CD14-positive monocyte (primary cell): ENCODE measurements around the gene BACH2. TPM values are rescaled to one million over a fixed set of nuclear protein-coding genes. Genes with fewer than 3 reads are reported as not detected.
"Not testable (repeated sequence)": the region's sequence is repeated elsewhere in the genome, so short reads cannot be mapped to it uniquely, and the experiment has no call there.

Experiments used
- DNase-seq, 3 donors: peaks; one replicate each; pipeline ENCODE4 v3.0.0-alpha.2; 2011 to 2022
- H2AFZ ChIP-seq: 2 replicates; pipeline ENCODE4 v1.6.0; 2012; ENCODE audit warnings: mild to moderate bottlenecking, low read depth, low read length, inconsistent platforms; ENCODE audit not compliant: insufficient read depth, poor library complexity, severe bottlenecking
- H3K27ac ChIP-seq, 2 donors: 1 replicate in 1 of 2; 2 replicates in 1 of 2; pipeline ENCODE4 v1.5.1; 2012 to 2013; ENCODE audit warnings: low read length in 2 of 2, control low read depth in 1 of 2, inconsistent platforms in 1 of 2, low read depth in 1 of 2, mild to moderate bottlenecking in 1 of 2
- H3K27me3 ChIP-seq, 2 donors: one replicate each; pipeline versions ENCODE4 v1.6.0 to v1.6.1; 2011 to 2013; ENCODE audit warnings: low read length in 2 of 2; ENCODE audit not compliant: control insufficient read depth in 2 of 2, insufficient read depth in 2 of 2
- H3K36me3 ChIP-seq, 2 donors: replicated peaks in 1 of 2; 1 replicate in 1 of 2; 2 replicates in 1 of 2; pipeline versions ENCODE4 v1.5.1 to v1.6.1; 2012 to 2013; ENCODE audit warnings: low read length in 2 of 2, control low read depth in 1 of 2, inconsistent platforms in 1 of 2, mild to moderate bottlenecking in 1 of 2; ENCODE audit not compliant: insufficient read depth in 2 of 2, control insufficient read depth in 1 of 2
- H3K4me1 ChIP-seq, 2 donors: 1 replicate in 1 of 2; 2 replicates in 1 of 2; pipeline versions ENCODE4 v1.5.1 to v1.6.1; 2012 to 2013; ENCODE audit warnings: low read length in 2 of 2, control low read depth in 1 of 2, inconsistent platforms in 1 of 2, mild to moderate bottlenecking in 1 of 2, moderate library complexity in 1 of 2; ENCODE audit not compliant: insufficient read depth in 2 of 2, control insufficient read depth in 1 of 2
- H3K4me2 ChIP-seq: replicated peaks from 2 replicates; pipeline ENCODE3; 2012; ENCODE audit warnings: low read length, moderate library complexity, mild to moderate bottlenecking; ENCODE audit not compliant: poor library complexity, severe bottlenecking; ENCODE audit errors: extremely low read depth
- H3K4me3 ChIP-seq, 3 experiments: fragments of 200-600 bp in 1 of 3; sonication (generic) in 1 of 3; replicated peaks in 1 of 3; 1 replicate in 2 of 3; 2 replicates in 1 of 3; pipeline ENCODE4 v1.5.1; 2011 to 2013; ENCODE audit warnings: low read length in 3 of 3, mild to moderate bottlenecking in 3 of 3, control low read depth in 2 of 3, low read depth in 2 of 3, inconsistent platforms in 1 of 3, moderate library complexity in 1 of 3
- H3K79me2 ChIP-seq: 2 replicates; pipeline ENCODE4 v1.6.0; 2012; ENCODE audit warnings: mild to moderate bottlenecking, control low read depth, inconsistent platforms, low read length, moderate library complexity; ENCODE audit not compliant: insufficient read depth
- H3K9ac ChIP-seq: 2 replicates; pipeline ENCODE4 v1.6.0; 2017; ENCODE audit warnings: low read length, mild to moderate bottlenecking; ENCODE audit not compliant: insufficient read depth, poor library complexity, severe bottlenecking
- H3K9me3 ChIP-seq, 2 donors: replicated peaks in 1 of 2; 1 replicate in 1 of 2; 2 replicates in 1 of 2; pipeline versions ENCODE4 v1.5.1 to v1.6.1; 2012 to 2013; ENCODE audit warnings: low read length in 2 of 2, control low read depth in 1 of 2; ENCODE audit not compliant: control insufficient read depth in 1 of 2, insufficient read depth in 1 of 2
- H4K20me1 ChIP-seq: 2 replicates; pipeline ENCODE4 v1.6.0; 2012; ENCODE audit warnings: mild to moderate bottlenecking, low read length, control low read depth, moderate library complexity; ENCODE audit not compliant: insufficient read depth
- H3K27ac Mint-ChIP-seq, 7 donors: one replicate each; pipeline ENCODE4 v1.8.0; 2020; ENCODE audit warnings: mild to moderate bottlenecking in 7 of 7, mixed read lengths in 7 of 7, moderate library complexity in 6 of 7, inconsistent platforms in 2 of 7
- H3K27me3 Mint-ChIP-seq, 3 donors: one replicate each; pipeline ENCODE4 v1.8.0; 2021 to 2022; ENCODE audit warnings: low read depth in 3 of 3, mild to moderate bottlenecking in 3 of 3, mixed read lengths in 3 of 3, moderate library complexity in 3 of 3, inconsistent platforms in 1 of 3
- H3K36me3 Mint-ChIP-seq, 2 donors: one replicate each; pipeline ENCODE4 v1.8.0; 2020; ENCODE audit warnings: mixed read lengths in 2 of 2, inconsistent platforms in 1 of 2, mild to moderate bottlenecking in 1 of 2
- H3K4me1 Mint-ChIP-seq: one replicate; pipeline ENCODE4 v1.8.0; 2020; ENCODE audit warnings: mild to moderate bottlenecking, mixed read lengths
- H3K4me3 Mint-ChIP-seq, 2 donors: one replicate each; pipeline ENCODE4 v1.8.0; 2020; ENCODE audit warnings: mild to moderate bottlenecking in 2 of 2, mixed read lengths in 2 of 2, moderate library complexity in 1 of 2
- H3K9me3 Mint-ChIP-seq, 7 donors: one replicate each; pipeline ENCODE4 v1.8.0; 2020 to 2022; ENCODE audit warnings: mixed read lengths in 7 of 7, mild to moderate bottlenecking in 6 of 7, moderate library complexity in 6 of 7, inconsistent platforms in 2 of 7
- WGBS: methylation state at CpG from one replicate; pipeline ENCODE4 v1.1.5; 2013; ENCODE audit warnings: missing lambda C conversion rate; ENCODE audit not compliant: insufficient coverage; 5-methylcytosine and 5-hydroxymethylcytosine counted together
- intact Hi-C, 2 donors: fragments of 100-400 bp; cut with micrococcal nuclease; formaldehyde crosslinking; loops; one replicate each; pipeline versions ENCODE4 v1.15.0 to v1.15.1; 2023
- polyA plus RNA-seq, 3 donors: library from polyadenylated mRNA; depleted of rRNA in 1 of 3; unstranded in 2 of 3; stranded (reverse) in 1 of 3; fragments of 300-500 nt in 2 of 3; fragments of >200 nt in 1 of 3; fragmentation: Illumina TruSeq in 2 of 3; gene quantifications; 1 replicate in 2 of 3; 2 replicates in 1 of 3; pipeline ENCODE4 v1.2.3, GENCODE V29; 2012 to 2021
- TF ChIP-seq, protein P1 (sequence below): fragments of 200-600 bp; IDR thresholded peaks from one replicate; pipeline ENCODE4 v1.8.0; 2022; ENCODE audit warnings: antibody characterized with exemption, mild to moderate bottlenecking

BACH2 gene
- polyA plus RNA-seq, 3 donors = 0.04 to 0.09 (median 0.05) TPM

DNA sequence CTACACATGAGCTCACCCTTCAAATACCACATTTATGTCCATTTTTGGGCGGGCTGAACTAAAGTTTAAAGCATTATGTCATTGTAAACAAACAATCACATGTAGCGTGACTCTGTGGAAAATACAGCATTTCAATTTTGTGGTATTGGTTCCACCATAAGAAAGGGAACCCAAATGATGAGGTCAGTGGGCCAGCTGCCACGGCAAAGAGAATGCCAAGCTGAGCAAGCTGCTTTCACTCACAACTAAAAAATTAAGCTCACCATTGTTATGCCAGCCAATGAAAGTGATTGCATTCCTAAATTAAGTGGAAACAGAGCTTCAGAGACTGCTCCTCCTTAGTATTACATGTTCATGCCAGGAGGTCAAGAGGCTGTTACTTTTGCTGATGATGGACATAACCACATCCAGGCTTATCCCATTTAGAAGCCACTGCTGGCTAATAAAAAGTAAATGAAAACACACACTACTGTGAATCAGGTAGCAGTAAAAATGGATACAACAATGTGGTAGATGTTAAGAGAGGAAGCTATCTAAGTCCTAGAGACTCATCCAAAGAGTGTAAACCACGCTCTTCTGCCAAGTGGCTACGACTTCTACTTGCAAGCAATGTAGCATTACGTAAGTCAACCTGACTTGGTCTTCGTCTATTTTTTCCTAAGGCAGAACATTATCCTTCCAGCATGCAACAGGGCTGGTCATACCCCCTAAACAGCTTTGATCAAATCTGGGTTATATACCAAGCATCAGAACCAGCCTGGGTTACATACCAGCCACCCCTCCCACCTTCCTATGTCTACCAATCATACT is 164.8 kb downstream of the BACH2 start:
- Histone ChIP-seq H4K20me1 (no peaks in the 10 kb centered on the region), H3K4me3 (no peak overlapping the region), H3K36me3 (no peaks in the 10 kb centered on the region), H2AFZ (no peak overlapping the region), H3K79me2 (no peaks in the 10 kb centered on the region), H3K27me3 (no peaks in the 10 kb centered on the region), H3K9ac (no peak overlapping the region), H3K4me1 (peaks cover 27% of the 10 kb centered on the region in 2 donors), H3K27ac (no peak overlapping the region), H3K9me3 (no peaks in the 10 kb centered on the region), H3K4me2 (no peak overlapping the region)
- TF ChIP-seq, protein P1, sequence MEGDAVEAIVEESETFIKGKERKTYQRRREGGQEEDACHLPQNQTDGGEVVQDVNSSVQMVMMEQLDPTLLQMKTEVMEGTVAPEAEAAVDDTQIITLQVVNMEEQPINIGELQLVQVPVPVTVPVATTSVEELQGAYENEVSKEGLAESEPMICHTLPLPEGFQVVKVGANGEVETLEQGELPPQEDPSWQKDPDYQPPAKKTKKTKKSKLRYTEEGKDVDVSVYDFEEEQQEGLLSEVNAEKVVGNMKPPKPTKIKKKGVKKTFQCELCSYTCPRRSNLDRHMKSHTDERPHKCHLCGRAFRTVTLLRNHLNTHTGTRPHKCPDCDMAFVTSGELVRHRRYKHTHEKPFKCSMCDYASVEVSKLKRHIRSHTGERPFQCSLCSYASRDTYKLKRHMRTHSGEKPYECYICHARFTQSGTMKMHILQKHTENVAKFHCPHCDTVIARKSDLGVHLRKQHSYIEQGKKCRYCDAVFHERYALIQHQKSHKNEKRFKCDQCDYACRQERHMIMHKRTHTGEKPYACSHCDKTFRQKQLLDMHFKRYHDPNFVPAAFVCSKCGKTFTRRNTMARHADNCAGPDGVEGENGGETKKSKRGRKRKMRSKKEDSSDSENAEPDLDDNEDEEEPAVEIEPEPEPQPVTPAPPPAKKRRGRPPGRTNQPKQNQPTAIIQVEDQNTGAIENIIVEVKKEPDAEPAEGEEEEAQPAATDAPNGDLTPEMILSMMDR = no peak
- intact Hi-C loops = no loop called here
- 30% methylated on average over 4 of the region's 7 CpGs for WGBS
- Mint-ChIP-seq H3K27ac (no peak overlapping the region), H3K4me3 (no peak overlapping the region), H3K27me3 (no peaks in the 10 kb centered on the region), H3K9me3 (peaks cover 0 to 2% (median 0%) of the 10 kb centered on the region in 7 donors), H3K4me1 (peaks cover 40% of the 10 kb centered on the region), H3K36me3 (no peaks in the 10 kb centered on the region)
- DNase-seq = peak in 1 of 3 donors; percentile 26

DNA sequence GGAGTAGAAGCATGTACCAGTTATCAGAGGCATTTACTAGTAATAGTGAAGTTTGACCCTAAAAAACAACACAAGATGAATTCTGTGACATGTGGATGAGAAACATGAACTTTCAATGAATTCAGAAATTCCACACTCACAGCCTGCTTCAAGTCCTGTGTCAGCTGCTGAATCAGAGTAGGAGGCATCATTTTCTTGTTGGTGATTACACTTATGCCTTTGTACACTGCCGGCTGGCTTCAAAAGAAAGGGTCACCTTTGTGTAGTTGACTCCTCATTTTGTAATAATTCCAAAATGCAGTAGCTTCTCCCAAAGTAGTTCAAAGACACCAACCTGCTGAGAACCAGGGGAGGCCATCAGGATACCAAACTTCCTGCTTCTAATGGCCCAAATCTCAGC is 165.5 kb downstream of the BACH2 start:
- H3K4me1 Mint-ChIP-seq = peaks cover 45% of the 10 kb centered on the region
- Histone ChIP-seq H3K4me2 (no peak overlapping the region), H2AFZ (no peak overlapping the region), H4K20me1 (no peaks in the 10 kb centered on the region), H3K9ac (no peak overlapping the region), H3K36me3 (no peaks in the 10 kb centered on the region), H3K79me2 (no peaks in the 10 kb centered on the region), H3K27me3 (no peaks in the 10 kb centered on the region), H3K27ac (no peak overlapping the region), H3K4me3 (no peak overlapping the region), H3K9me3 (no peaks in the 10 kb centered on the region), H3K4me1 (peaks cover 30 to 31% of the 10 kb centered on the region in 2 donors)
- no peak overlapping the region for H3K27ac Mint-ChIP-seq
- peaks cover 0 to 2% (median 0%) of the 10 kb centered on the region in 7 donors for H3K9me3 Mint-ChIP-seq
- TF ChIP-seq, protein P1 = no peak
- DNase-seq = no peak
- intact Hi-C loops = no loop called here
- no CpG with 5 or more reads among the region's 1 CpG for WGBS
- no peaks in the 10 kb centered on the region for H3K36me3 Mint-ChIP-seq
- no peaks in the 10 kb centered on the region for H3K27me3 Mint-ChIP-seq
- no peak overlapping the region for H3K4me3 Mint-ChIP-seq

DNA sequence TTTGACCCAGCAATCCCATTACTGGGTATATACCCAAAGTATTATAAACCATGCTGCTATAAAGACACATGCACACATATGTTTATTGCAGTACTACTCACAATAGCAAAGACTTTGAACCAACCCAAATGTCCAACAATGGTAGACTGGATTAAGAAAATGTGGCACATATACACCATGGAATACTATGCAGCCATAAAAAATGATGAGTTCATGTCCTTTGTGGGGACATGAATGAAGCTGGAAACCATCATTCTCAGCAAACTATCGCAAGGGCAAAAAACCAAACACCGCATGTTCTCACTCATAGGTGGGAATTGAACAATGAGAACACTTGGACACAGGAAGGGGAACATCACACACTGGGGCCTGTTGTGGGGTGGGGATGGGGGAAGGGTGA is 168.0 kb downstream of the BACH2 start:
- H3K27me3 ChIP-seq, H3K27ac Mint-ChIP-seq, H3K4me2 ChIP-seq, H3K4me3 ChIP-seq, H2AFZ ChIP-seq, H3K27me3 Mint-ChIP-seq, DNase-seq, H3K9me3 ChIP-seq, H3K4me3 Mint-ChIP-seq, intact Hi-C loops, H4K20me1 ChIP-seq, H3K79me2 ChIP-seq, H3K36me3 ChIP-seq, H3K36me3 Mint-ChIP-seq, H3K27ac ChIP-seq, H3K9me3 Mint-ChIP-seq, H3K9ac ChIP-seq: not testable (repeated sequence)
- no CpG with 5 or more reads among the region's 2 CpGs for WGBS
- peaks cover 40% of the 10 kb centered on the region for H3K4me1 Mint-ChIP-seq
- peaks cover 22% of the 10 kb centered on the region in 2 donors for H3K4me1 ChIP-seq
